Measurements from ENCODE around the gene CDK4.
"Not testable (repeated sequence)": the region's sequence is repeated elsewhere in the genome, so short reads cannot be mapped to it uniquely, and the experiment has no call there.

Gene CDK4

DNA sequence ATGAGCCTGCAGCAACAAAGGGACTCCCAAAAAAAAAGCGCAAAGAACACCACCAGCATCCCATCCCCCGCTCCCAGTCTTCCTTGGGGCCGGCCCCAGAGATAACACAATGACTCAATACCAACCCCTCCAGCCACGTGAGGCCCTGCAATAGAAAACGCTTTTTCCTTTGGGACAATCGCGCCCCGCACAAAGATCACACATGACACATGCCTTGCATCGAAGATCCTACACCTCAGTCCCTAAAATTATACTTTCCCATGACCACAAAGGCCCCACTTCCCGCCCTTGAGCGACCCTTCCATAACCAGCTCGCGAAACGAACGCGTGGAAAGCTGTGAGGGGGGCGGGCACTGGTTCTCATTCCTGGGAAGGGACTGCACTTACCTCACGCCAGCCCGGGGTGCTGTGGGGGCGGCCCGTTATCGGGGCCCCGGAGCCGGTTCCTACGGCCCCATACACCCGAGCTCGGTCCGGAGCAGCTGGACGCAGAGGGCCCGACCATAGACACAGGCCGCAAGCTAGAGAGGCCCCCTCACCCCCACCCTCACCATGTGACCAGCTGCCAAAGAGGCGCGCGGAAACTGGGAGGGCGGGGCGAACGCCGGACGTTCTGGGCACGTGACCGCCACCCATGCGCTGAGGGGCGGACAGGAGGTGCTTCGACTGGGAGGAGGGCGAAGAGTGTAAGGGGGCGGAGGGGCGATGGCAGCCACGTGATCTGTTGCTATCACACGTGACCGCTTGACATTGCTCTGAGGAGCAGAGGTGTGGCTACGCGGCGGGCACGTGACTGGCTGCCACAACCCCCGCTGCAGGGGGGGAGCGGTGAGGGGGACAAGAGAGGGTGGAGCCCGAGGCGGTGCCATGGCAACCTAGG lies at the start of gene CDK4:
TSS of gene CDK4 (minus strand) at position 523 of the 880 bp plus-strand sequence. CDS start 593 bp downstream, outside the sequence.
- DNase-seq: peak; percentile 95 to 97

DNA sequence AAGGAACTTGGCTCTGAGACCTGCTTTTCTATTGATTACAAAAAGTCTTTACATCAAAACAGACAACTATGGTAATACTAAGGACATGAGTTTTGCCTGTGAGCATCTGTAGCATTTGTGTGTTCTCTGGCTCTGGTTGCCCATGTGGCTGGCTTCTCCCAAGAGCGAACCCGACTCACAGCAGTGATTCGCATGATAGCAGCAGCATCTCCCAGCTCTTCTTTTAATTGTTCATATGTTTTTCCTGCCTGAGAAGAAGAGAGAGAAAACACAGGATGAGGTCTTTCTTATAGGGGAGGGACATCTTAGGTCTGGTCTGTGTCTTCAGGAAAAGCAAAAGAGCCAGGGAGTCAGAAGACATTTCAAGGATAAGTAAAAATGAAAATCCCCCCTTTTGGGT lies 48.9 kb upstream of the CDK4 start:
- no peak for DNase-seq

DNA sequence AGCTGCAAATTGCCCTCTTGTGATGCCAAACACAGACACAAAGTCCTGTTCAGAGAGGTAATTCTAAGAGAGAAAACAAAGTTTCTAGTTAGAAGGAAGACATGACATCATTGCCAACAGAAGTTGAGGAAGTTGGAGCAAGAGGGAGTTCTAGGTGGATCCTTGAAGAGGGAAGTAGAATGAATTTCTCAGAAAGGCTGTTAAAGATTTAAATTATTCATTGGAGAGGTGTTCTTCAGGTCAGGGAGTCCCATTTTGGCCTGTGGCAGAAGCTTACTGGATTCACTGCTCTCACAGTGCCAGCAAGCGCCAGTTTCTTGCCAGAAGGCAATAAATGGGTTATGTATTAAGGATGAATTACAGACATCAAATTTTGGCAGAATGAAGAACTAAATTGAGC lies 45.8 kb upstream of the CDK4 start:
- peak; percentile 47 to 51 for DNase-seq

DNA sequence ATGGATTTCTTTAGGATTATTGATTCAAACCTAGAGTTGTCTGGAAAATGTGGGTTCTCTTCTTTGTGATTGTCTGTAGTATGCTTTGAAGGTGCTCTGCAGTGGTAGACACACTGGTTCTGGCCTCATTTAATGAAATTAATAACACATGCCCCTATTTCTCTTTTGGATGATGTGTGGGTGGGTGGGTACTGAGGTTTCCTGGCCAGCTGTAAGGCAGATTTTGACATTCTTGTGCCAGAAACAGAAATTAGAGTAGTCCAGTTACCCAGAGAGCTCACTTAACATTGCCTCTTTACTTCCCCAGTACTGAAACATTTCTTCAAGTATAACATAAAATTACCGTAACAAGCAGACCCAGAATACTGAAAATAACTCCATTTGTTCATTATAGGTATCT lies 44.9 kb upstream of the CDK4 start:
- DNase-seq: no peak

DNA sequence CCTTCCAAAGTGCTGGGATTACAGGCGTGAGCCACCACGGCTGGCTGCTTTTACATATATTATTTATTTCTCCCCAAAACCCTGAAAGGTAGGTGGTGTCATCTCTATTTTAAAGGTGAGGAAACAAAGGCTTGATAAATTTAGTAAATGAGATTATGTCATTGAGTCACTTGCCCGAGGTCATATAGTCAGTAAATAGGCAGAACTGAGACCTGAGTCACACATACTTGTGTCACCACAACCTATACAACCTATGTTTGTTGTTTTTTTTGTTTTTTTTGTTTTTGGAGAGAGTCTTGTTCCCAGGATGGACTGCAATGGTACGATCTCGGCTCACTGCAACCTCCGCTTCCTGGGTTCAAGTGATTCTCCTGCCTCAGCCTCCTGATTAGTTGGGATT lies 43.2 kb upstream of the CDK4 start:
- no peak for DNase-seq

DNA sequence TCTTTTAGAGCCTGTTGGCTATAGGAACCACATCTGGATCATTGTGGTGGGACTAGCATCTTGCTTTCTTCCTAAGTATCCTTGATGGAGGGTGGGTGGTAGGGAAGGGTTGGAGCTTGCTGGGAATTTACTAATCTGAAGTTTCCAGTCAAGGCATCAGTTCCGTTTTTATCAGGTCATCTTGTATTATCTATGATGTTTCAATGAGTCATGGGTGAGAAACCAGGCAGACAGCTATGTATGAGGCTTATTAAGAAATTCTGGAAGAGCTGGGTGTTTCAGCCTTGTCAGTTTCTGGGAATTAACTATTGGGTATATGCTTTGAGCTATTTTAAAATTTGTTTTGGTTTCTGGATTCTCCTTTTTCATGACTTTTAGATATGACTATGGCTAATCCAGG lies 41.8 kb upstream of the CDK4 start:
- no peak for DNase-seq

DNA sequence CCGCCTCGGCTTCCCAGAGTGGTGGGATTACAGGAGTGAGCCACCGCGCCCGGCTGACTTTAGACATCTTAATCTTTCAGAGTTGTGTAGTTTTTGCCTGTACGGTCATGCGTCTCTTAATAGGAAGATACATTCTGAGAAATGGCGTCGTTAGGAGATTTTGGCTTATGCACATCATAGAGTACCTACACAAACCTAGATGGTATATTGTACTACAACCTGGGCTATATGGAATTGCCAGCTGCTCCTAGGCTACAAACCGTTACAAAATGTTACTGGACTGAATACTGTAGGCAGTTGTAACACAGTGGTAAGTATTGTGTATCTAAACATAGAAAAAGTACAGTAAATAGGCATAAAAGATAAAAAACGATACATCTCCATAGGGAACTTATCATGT lies 31.8 kb upstream of the CDK4 start:
- no peak for DNase-seq

DNA sequence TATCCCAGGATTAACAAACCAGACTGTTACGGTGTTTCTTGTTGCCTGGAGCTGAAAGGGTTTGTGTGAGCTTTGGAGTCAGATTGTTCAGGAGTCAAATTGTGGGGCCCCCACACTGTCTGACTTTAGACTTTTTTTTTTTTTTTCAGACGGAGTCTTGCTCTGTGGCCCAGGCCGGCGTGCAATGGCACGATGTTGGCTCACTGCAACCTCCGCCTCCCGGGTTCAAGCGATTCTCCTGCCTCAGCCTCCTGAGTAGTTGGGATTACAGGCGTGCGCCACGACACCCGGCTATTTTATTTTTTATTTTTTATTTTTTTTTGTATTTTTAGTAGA lies 31.3 kb upstream of the CDK4 start:
- no peak for DNase-seq

DNA sequence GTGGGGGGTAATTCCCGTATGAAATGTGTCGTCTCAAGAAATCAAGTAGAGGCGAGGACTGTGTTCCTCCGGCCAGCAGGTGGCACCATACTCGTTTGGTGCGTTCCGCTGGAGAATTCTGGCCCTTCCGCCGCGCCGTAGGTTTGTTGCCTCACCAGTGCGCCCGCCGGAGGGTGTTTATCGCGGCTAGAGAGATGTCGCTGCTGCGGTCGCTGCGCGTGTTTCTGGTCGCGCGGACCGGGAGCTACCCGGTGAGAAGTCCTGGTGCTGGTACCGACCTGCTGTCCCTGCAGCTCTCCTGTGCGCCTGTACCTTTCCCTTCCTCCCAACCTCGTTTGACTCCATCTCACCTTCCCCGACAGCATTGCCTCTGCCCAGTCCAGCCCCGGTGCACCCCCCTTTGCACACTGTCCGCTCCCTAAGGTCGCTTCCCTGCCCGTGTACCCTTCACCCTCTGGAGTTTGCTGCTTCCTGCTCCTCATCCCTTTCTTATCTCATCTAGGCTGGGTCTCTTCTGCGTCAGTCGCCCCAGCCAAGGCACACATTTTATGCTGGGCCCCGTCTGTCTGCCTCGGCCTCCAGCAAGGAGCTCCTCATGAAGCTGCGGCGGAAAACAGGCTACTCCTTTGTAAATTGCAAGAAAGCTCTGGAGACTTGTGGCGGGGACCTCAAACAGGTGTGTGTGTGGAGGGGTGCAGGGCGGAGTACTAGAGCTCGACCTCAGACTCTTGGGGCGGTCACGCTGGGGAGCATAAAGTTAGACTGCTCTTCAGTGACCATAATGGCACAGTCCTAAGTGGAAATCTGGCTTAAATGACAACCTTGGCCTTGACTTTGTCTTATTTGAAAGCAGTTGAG lies 30.7 kb upstream of the CDK4 start, which contains the start of gene TSFM:
TSS of gene TSFM (plus strand) at position 180 of the 858 bp plus-strand sequence. CDS start at position 195, 15 bp downstream.
- DNase-seq: peak; percentile 90

DNA sequence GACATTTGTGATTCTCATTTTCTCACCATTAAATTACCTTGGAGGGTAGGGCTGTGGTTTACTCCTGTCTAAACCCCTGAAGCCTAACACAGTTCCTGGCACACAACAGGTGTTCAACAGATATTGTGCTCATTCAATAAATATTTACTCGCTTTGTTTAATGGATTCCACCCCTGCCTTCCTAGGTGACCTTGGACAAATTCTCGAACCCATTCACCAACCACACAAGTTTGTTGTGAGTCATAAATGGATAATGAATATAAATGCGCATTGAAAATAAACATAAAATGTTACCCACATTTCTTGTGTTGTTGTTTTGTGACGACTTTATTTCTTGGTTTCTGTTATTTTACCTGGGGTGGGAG lies 30.1 kb upstream of the CDK4 start:
- DNase-seq: no peak

DNA sequence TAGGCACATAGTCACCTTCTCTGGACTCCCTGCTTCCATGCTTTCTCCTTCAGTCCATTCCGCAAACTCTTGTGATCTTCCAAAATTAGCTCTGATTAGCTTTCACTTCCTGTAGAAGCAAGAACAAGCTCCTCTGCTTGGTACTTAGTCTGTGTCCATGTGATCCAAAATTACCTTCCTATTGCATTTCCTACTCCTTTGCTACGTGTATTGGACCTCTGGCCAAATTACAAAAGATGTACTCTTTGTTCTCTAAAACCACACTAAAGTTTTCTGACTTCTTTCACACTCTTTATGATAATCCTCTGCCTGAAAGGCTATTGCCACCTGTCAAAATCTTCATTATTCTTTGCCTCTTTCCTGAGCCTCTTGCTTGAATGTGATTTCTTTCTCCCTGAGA lies 29.7 kb upstream of the CDK4 start:
- no peak for DNase-seq

DNA sequence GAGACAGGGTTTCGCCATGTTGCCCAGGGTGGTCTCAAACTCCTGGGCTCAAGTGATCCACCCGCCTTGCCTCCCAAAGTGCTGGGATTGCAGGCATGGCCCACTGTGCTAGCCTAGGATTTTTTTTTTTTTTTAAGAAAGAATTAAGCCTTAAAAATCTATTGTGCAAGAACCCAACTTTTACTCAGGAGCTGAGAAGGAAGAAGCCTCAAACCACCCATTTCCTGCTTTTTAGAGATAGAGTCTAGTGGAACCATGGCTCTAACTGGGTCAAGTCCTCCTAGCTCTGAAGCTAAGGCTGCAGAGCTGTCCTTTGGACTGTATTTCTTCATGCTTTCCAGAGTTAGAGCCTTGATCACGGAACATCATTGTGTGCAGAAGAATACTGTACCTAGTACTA lies 29.1 kb upstream of the CDK4 start:
- DNase-seq: peak; percentile 70

DNA sequence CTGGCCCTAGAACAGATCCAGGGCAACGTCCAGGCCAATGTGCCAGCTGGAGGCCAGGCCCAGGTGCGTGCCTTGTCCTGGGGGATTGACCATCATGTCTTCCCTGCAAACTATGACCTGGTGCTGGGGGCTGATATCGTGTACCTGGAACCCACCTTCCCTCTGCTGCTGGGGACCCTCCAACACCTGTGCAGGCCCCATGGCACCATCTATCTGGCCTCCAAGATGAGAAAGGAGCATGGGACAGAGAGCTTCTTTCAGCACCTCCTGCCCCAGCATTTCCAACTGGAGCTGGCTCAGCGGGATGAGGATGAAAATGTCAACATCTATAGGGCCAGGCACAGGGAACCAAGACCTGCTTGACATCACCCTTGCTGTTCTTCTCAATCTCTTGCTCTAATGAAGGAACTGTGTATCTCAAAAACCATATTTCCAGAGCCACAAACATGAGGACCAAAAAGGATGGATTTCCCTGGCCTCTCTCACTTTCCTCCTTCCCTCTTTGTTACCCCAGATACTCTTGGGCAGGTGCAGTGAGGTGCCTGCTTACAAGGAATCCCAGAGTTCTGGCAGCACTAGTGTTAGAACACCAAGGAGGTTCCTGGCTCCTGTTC lies 28.3 kb upstream of the CDK4 start:
- DNase-seq: no peak

DNA sequence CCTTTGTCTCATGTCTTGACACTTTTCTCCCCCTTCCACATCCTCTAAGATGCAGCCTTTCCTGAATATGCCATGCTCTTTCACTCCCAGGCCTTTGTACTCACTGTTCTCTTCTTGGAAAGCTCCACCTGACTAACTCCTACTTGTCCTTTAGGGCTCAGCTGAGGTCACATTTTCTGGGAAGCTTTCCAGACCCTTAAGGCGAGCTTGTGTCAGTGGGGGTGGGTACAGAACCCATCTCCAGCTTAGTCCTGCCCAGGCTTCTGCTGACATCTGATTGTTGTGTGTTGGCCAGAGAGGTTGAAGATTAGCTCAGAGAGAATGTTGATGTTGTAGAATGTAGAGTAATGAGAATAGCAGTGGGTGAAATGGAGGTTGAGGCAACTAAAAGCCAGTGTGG lies 27.6 kb upstream of the CDK4 start:
- DNase-seq: no peak

DNA sequence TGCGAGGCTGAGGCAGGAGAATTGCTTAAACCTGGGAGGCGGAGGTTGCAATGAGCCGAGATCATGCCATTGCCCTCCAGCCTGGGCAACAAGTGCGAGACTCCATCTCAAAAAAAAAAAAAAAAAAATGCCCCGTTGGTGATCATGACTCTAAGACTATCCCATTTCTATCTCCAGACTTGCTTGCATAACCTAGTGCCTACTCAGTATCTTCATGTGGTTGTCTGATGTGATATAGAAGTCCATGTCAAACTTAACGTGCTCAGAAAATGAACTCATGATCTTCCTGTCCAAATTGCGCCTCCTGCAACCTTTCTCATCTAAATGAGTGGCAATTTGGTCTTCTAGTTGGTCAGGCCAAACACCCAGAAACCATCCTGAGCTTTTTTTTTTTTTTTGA lies 25.8 kb upstream of the CDK4 start:
- no peak for DNase-seq

DNA sequence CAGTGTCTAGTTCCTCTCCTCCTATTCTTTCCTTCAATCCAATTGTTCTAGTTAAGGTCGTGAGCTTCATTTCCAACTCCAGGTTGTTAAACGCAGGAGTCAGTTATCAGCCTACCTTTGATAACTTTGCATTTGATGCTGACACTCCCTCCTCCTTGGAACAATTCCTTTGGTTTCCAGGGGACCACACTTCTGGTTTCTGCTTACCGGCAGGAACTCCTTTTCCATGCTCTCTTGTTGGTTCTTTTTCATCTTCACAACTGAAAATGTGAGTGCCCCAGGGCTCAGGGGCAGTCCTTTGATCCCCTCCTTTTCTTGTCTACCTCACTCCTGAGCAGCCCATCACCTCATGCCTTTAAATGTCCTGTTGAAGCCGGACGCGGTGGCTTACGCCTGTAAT lies 25.3 kb upstream of the CDK4 start:
- no peak for DNase-seq

DNA sequence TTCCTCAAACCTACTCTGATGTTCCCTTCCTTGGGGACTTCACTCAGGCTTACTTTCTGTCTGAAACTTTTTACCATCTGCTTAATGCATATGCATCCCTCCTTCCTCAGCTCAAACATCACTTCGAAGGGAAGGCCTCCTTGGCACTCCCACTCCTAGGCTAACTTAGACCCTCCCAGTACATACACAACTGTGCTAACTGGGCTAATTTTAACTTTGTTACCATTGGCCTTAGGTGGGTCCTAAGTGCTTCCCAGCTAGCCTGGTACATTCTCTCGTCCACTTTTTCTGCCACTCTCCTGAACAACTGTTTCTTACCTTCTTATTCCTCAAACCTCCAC lies 24.1 kb upstream of the CDK4 start:
- no peak for DNase-seq

DNA sequence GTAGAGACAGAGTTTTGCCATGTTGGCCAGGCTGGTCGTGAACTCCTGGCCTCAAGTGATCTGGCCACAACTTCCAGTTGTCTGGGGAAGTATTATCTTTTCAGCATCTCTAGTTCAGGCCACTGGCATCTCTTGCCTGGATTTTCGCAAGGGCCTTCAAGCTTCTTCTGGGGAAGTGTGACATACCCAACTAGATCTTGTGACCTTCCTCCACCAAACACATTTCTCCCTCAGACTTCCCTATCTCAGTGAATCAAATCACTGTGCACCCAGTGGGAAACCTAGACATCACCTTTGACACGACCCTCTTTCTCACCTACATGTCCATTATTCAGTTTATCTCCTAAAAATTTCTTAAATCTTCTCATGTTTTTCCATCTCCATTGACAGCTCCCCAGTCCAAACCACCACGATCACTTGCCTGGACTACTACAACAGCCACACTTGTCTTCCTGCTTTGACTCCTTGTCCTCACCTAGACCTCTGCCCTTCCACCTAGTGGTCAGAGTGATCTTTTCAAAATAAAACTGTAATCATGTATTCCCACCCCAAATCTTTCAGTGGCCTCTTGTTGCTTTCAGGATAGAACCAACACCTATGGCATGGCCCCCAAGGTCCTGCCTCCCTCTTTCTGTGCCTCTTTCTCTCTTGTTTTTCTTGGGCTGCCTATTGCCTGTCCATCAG lies 23.6 kb upstream of the CDK4 start:
- peak; percentile 80 to 86 for DNase-seq

DNA sequence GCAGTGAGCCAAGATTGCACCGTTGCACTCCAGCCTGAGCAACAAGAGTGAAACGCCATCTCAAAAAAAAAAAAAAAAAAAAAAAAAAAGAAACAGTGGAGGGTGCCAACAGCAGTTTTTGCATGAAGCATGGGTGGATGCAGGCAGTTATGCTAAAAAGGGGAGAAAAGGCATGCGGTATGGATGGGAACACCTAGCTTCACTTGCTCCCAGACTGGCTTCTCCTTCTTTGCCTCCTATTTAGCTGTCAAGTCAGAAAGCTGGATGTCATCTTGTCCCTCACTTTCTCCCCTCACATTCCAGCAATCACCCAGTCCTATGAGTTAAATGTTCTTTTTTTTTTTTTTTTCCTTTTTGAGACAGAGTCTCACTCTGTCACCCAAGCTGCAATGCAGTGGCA lies 22.9 kb upstream of the CDK4 start:
- DNase-seq: no peak

DNA sequence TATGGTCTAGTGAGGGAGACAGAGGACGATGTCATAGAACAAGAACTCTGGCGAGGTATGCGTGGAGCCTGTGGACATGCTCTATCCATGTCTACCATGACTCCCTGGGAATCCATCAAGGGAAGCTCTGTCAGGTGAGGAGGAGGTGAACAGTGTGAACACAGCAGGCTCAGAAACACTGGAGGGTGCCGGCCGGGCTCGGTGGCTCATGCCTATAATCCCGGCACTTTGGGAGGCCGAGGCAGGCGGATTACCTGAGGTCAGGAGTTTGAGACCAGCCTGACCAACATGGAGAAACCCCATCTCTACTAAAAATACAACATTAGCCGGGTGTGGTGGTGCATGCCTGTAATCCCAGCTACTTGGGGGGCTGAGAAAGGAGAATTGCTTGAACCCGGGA lies 22.5 kb upstream of the CDK4 start:
- DNase-seq: not testable (repeated sequence)

DNA sequence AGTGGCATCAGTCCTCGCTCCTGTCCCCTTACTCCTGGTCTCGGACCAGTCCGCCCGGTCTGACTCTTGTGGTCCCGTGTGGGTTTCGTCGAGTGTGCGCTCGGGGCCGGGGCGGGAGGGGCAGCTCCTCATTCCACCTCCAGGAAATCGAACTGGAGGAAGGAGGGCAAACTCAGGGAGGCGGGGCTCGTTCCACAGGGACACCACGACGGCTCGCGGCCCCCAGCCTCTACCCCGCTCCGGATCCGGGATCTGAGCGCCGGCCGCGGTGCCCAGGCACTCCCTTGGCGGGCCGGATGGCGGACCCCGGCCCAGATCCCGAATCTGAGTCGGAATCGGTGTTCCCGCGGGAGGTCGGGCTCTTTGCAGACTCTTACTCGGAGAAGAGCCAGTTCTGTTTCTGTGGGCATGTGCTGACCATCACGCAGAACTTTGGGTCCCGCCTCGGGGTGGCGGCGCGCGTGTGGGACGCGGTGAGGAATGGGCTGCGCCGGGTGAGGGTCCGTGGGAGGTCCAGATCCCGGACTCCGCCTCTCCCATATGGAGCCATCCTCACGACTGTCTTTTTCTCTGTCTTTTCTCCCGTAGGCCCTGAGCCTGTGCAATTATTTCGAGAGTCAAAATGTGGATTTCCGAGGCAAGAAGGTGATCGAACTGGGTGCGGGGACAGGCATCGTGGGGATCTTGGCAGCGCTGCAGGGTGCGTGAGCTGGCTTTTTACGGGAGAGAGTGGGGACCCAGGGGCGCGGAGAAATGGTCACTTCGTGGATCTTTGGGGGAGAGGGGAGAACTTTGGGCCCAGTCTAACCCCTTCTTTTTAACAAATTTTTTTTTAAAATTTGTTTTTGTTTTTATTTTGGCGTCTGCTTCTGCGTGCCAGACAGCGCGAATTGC lies 20.6 kb upstream of the CDK4 start, which contains the start of gene EEF1AKMT3:
TSS of gene EEF1AKMT3 (plus strand) at position 186 of the 894 bp plus-strand sequence. CDS start at position 297, 111 bp downstream.
- peak; percentile 37 to 38 for DNase-seq

DNA sequence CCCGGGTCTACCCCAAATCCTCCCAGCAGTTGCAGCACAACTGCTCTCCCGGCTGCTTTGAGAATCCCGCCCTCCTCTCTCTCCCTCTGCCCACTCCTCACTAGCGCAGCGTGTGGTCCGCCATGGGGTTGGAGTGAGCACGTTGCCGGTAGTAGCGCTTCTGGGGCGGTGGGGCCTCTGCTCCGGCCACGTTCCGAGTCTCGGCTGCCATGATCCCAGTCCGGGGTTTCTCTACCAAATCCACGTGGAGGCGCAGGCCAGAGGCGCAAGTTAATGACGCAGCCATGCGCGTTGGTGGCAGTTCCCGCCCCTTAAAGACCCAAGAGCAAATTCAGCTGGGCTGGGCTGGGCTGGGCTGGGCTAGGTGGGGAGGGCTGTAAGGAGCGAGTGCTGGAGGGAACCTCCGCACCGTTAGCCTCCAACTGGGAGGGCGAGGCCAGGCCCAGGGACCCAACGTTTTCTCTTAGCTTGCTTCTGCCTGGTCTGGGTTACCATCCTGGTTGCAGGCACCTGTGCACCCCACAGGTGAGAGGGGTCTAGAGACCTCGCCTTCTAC lies 19.8 kb upstream of the CDK4 start, which contains the start of gene METTL1:
TSS of gene METTL1 (minus strand) at position 233 of the 556 bp plus-strand sequence. CDS start at position 211, 22 bp downstream.
- DNase-seq: peak; percentile 85 to 86

Measured in AML-193 (cell line).